HCT116 (cell line): ENCODE results near the gene TBL1X. TPM values are rescaled to one million over a fixed set of nuclear protein-coding genes. Genes with fewer than 3 reads are reported as not detected.

Experiments used
- ATAC-seq: fragments of 200-7000 bp; cut with Tn5 transposase; 2 replicates; pipeline ENCODE4 v1.9.1; 2020; ENCODE audit warnings: mild to moderate bottlenecking, moderate library complexity
- BruUV-seq: library from RNA; stranded (reverse); fragments of 400-500 nt; replicated peaks from 2 replicates; lab custom pipeline; 2021; lab: Mats Ljungman, UMichigan
- CTCF ChIA-PET: fragments of 300-600 bp; sonication (Branson Sonifier 250); formaldehyde crosslinking; loops from one replicate; lab custom pipeline; 2021; ENCODE audit warnings: antibody characterized with exemption; lab: Charles Lee
- POLR2A ChIA-PET: fragments of 300-600, 350-600 bp; sonication (Branson Sonifier 250); formaldehyde crosslinking; loops from one replicate; lab custom pipeline; 2021; ENCODE audit warnings: antibody characterized with exemption; lab: Charles Lee
- RAD21 ChIA-PET, 2 experiments: fragments of 300-600 bp; sonication (Branson Sonifier 250); formaldehyde crosslinking; loops; one replicate each; lab custom pipeline; 2023; ENCODE audit warnings: low total read pairs in 2 of 2; ENCODE audit not compliant: uncharacterized antibody in 2 of 2, unreplicated experiment in 2 of 2, low non-redundant PET in 1 of 2; lab: Charles Lee
- DNase-seq: peaks from one replicate; pipeline ENCODE4 v3.0.0-alpha.2; 2010; ENCODE audit warnings: low read depth, low spot score
- H2AFZ ChIP-seq: fragments of 200-600 bp; shearing (Covaris generic), sonication (generic); 2 replicates; pipeline ENCODE4 v1.6.1; 2017; ENCODE audit warnings: low read depth, mixed run types, mixed read lengths, antibody characterized with exemption, low read length; ENCODE audit not compliant: poor library complexity, severe bottlenecking
- H3K27ac ChIP-seq: 2 replicates; pipeline ENCODE4 v1.5.1; 2012; ENCODE audit warnings: low read depth, low read length
- H3K27me3 ChIP-seq: fragments of 200-600 bp; sonication (generic); 2 replicates; pipeline ENCODE4 v1.6.1; 2016; ENCODE audit warnings: mixed run types, low read length, mixed read lengths; ENCODE audit not compliant: insufficient read depth
- H3K36me3 ChIP-seq, 2 experiments: fragments of 200-500 bp in 1 of 2; fragments of 200-600 bp in 1 of 2; sonication (Bioruptor generic) in 1 of 2; sonication (generic) in 1 of 2; 2 replicates each; pipeline versions ENCODE4 v1.5.1 to v1.6.1; 2014 to 2016; ENCODE audit warnings: low read length in 2 of 2, inconsistent platforms in 1 of 2, mixed read lengths in 1 of 2, mixed run types in 1 of 2; ENCODE audit not compliant: insufficient read depth in 2 of 2, control insufficient read depth in 1 of 2
- H3K4me1 ChIP-seq, 2 experiments: fragments of 200-600 bp in 1 of 2; sonication (generic) in 1 of 2; 2 replicates each; pipeline versions ENCODE4 v1.5.1 to v1.6.1; 2012 to 2017; ENCODE audit warnings: low read length in 2 of 2, inconsistent platforms in 1 of 2, mild to moderate bottlenecking in 1 of 2, mixed read lengths in 1 of 2, mixed run types in 1 of 2, moderate library complexity in 1 of 2; ENCODE audit not compliant: insufficient read depth in 2 of 2, control insufficient read depth in 1 of 2
- H3K4me2 ChIP-seq: fragments of 200-600 bp; sonication (generic); 2 replicates; pipeline ENCODE4 v1.6.1; 2017; ENCODE audit warnings: mixed run types, low read length, mixed read lengths
- H3K4me3 ChIP-seq, 2 experiments: fragments of 200-600 bp in 1 of 2; sonication (generic) in 1 of 2; replicated peaks in 1 of 2; 2 replicates each; pipeline ENCODE4 v1.5.1; 2011 to 2016; ENCODE audit warnings: low read length in 2 of 2, control low read depth in 1 of 2, low read depth in 1 of 2, mild to moderate bottlenecking in 1 of 2, mixed read lengths in 1 of 2, mixed run types in 1 of 2
- H3K79me2 ChIP-seq: fragments of 200-600 bp; sonication (generic); 2 replicates; pipeline ENCODE4 v1.6.1; 2017; ENCODE audit warnings: mild to moderate bottlenecking, mixed run types, low read length, moderate library complexity, mixed read lengths; ENCODE audit not compliant: insufficient read depth
- H3K9ac ChIP-seq: fragments of 200-600 bp; sonication (generic); 2 replicates; pipeline ENCODE4 v1.6.1; 2016; ENCODE audit warnings: low read length, mixed read lengths
- H3K9me2 ChIP-seq: fragments of 200-600 bp; sonication (generic), shearing (Covaris generic); 2 replicates; pipeline ENCODE4 v1.6.1; 2017; ENCODE audit warnings: mixed run types, mild to moderate bottlenecking, moderate library complexity; ENCODE audit not compliant: insufficient read depth
- H3K9me3 ChIP-seq, 2 experiments: fragments of 200-500 bp in 1 of 2; fragments of 200-600 bp in 1 of 2; sonication (Bioruptor generic) in 1 of 2; sonication (generic) in 1 of 2; 2 replicates each; pipeline ENCODE4 v1.6.1; 2014 to 2017; ENCODE audit warnings: low read length in 2 of 2, mixed read lengths in 2 of 2, inconsistent platforms in 1 of 2, low read depth in 1 of 2, mild to moderate bottlenecking in 1 of 2, mixed run types in 1 of 2, moderate library complexity in 1 of 2; ENCODE audit not compliant: control insufficient read depth in 1 of 2, insufficient read depth in 1 of 2
- H4K20me1 ChIP-seq: fragments of 200-600 bp; sonication (generic), shearing (Covaris generic); 2 replicates; pipeline ENCODE4 v1.6.1; 2017; ENCODE audit warnings: mixed run types, mild to moderate bottlenecking, moderate library complexity; ENCODE audit not compliant: insufficient read depth
- CBX3 ChIP-seq: IDR thresholded peaks from 2 replicates; pipeline ENCODE4 v1.6.1; 2012; ENCODE audit warnings: low read depth
- EGR1 ChIP-seq: IDR thresholded peaks from 2 replicates; pipeline ENCODE4 v1.6.1; 2012; ENCODE audit warnings: low read depth
- EZH2 ChIP-seq: fragments of 200-600 bp; sonication (generic); IDR thresholded peaks from 2 replicates; pipeline ENCODE4 v1.6.1; 2017; ENCODE audit warnings: antibody characterized with exemption, mixed run types
- EZH2phosphoT487 ChIP-seq: fragments of 200-600 bp; IDR thresholded peaks from 2 replicates; pipeline ENCODE4 v1.6.1; 2018; ENCODE audit warnings: antibody characterized with exemption, borderline replicate concordance
- FOSL1 ChIP-seq: IDR thresholded peaks from 2 replicates; pipeline ENCODE4 v1.6.1; 2012; ENCODE audit warnings: low read depth
- JUND ChIP-seq: IDR thresholded peaks from 2 replicates; pipeline ENCODE4 v1.6.1; 2012
- MAX ChIP-seq: IDR thresholded peaks from 2 replicates; pipeline ENCODE4 v1.6.1; 2012
- RAD21 ChIP-seq: IDR thresholded peaks from 2 replicates; pipeline ENCODE4 v1.6.1; 2012; ENCODE audit warnings: low read depth, mild to moderate bottlenecking
- REST ChIP-seq: IDR thresholded peaks from 2 replicates; pipeline ENCODE4 v1.6.1; 2012; ENCODE audit warnings: low read depth
- SIN3A ChIP-seq: IDR thresholded peaks from 2 replicates; pipeline ENCODE4 v1.6.1; 2012; ENCODE audit warnings: low read depth
- SP1 ChIP-seq: IDR thresholded peaks from 2 replicates; pipeline ENCODE4 v1.6.1; 2012; ENCODE audit warnings: low read depth
- YY1 ChIP-seq: IDR thresholded peaks from 2 replicates; pipeline ENCODE4 v1.6.1; 2011; ENCODE audit warnings: low read length, low read depth, moderate library complexity, mild to moderate bottlenecking; ENCODE audit not compliant: insufficient replicate concordance; ENCODE audit errors: extremely low read depth
- ZBTB33 ChIP-seq: IDR thresholded peaks from 2 replicates; pipeline ENCODE4 v1.6.1; 2011; ENCODE audit warnings: mild to moderate bottlenecking, low read length, moderate library complexity; ENCODE audit not compliant: insufficient replicate concordance; ENCODE audit errors: extremely low read depth
- ZFX ChIP-seq: fragments of 450-650 bp; IDR thresholded peaks from 2 replicates; pipeline ENCODE4 v1.6.1; 2017
- intact Hi-C: fragments of 100-400 bp; cut with micrococcal nuclease; formaldehyde crosslinking; loops from 2 replicates; pipeline ENCODE4 v1.10.0; 2022
- total RNA-seq: library from RNA; stranded (reverse); gene quantifications from one replicate; pipeline ENCODE4 v1.2.1, GENCODE V29; 2021; ENCODE audit not compliant: unreplicated experiment

TBL1X gene
- total RNA-seq, 1 experiment from 2014 or later, result 37.8 TPM

GRCh38 chrX:9788911-9789310, 324.1 kb downstream of the TBL1X start:
- POLR2A ChIA-PET, result no interaction called here
- H2AFZ ChIP-seq, result no peak overlapping the region
- H3K9ac ChIP-seq, result no peak overlapping the region
- peaks cover 0 to 16% of the 10 kb centered on the region in 2 experiments; a peak in 3 of 4 replicates for H3K4me1 ChIP-seq
- no peaks in the 10 kb centered on the region for H3K27me3 ChIP-seq
- intact Hi-C loops, result loop anchor here (5.0 kb wide), 1 partner anchor 38 kb away; no protein-coding TSS in a partner anchor
- no peaks in the 10 kb centered on the region for H3K36me3 ChIP-seq
- H4K20me1 ChIP-seq, result no peaks in the 10 kb centered on the region
- H3K4me2 ChIP-seq, result no peak overlapping the region
- H3K9me2 ChIP-seq, result no peaks in the 10 kb centered on the region
- CTCF ChIA-PET, result no interaction called here
- TF ChIP-seq ZFX (no peak), SP1 (no peak)
- H3K4me3 ChIP-seq, result no peak overlapping the region
- no peaks in the 10 kb centered on the region for H3K79me2 ChIP-seq
- H3K9me3 ChIP-seq, result no peaks in the 10 kb centered on the region
- no peak for DNase-seq
- no peak for ATAC-seq
- RAD21 ChIA-PET, result no interaction called here
- BruUV-seq, result no TSS peak
- H3K27ac ChIP-seq, result no peak overlapping the region

- H3K9ac ChIP-seq, result no peak overlapping the region
- ATAC-seq (no peak), DNase-seq (no peak)
- ChIA-PET RAD21 (no interaction called here), POLR2A (no interaction called here), CTCF (no interaction called here)
- H3K4me2 ChIP-seq, result no peak overlapping the region
- H3K4me3 ChIP-seq, result no peak overlapping the region
- H3K79me2 ChIP-seq, result no peaks in the 10 kb centered on the region
- no peaks in the 10 kb centered on the region for H3K9me3 ChIP-seq
- H3K27me3 ChIP-seq, result no peaks in the 10 kb centered on the region
- no peak overlapping the region for H2AFZ ChIP-seq
- no peaks in the 10 kb centered on the region for H4K20me1 ChIP-seq
- H3K36me3 ChIP-seq, result no peaks in the 10 kb centered on the region
- H3K27ac ChIP-seq, result no peak overlapping the region
- BruUV-seq, result no TSS peak
- H3K4me1 ChIP-seq, result peaks cover 0 to 16% of the 10 kb centered on the region in 2 experiments; a peak in 3 of 4 replicates
- TF ChIP-seq REST, result no peak
- no peak for TF ChIP-seq ZBTB33
- TF ChIP-seq MAX, result no peak
- no peak for TF ChIP-seq EZH2
- TF ChIP-seq ZFX, result no peak
- TF ChIP-seq FOSL1, result no peak
- no peak for TF ChIP-seq JUND
- no peak for TF ChIP-seq SIN3A
- TF ChIP-seq SP1, result no peak
- no peak for TF ChIP-seq YY1
- TF ChIP-seq EZH2phosphoT487, result no peak
- no peak for TF ChIP-seq RAD21
- TF ChIP-seq CBX3, result no peak
- no peak for TF ChIP-seq EGR1
- intact Hi-C loops, result loop anchor here (5.0 kb wide), 1 partner anchor 38 kb away; no protein-coding TSS in a partner anchor
- no peaks in the 10 kb centered on the region for H3K9me2 ChIP-seq
These were observed 324.7 kb downstream of the TBL1X start for GRCh38 chrX:9789555-9789954.
